Calu3 (cell line): Measurements from ENCODE around the gene NNT. TPM values are rescaled to one million over a fixed set of nuclear protein-coding genes. Genes with fewer than 3 reads are reported as not detected.

Experiments
- BruUV-seq: library from RNA; stranded (reverse); fragments of 400-500 nt; replicated peaks from 2 replicates; lab custom pipeline; 2021; lab: Mats Ljungman, UMichigan
- CTCF ChIA-PET: fragments of 300-600 bp; sonication (Branson Sonifier 250); formaldehyde crosslinking; loops from one replicate; lab custom pipeline; 2022; ENCODE audit warnings: antibody characterized with exemption; lab: Charles Lee
- DNase-seq: peaks from one replicate; pipeline ENCODE4 v3.0.0; 2022
- H3K27ac Mint-ChIP-seq: one replicate; pipeline ENCODE4 v1.8.0; 2022; ENCODE audit warnings: mixed read lengths; ENCODE audit not compliant: unreplicated experiment
- H3K27me3 Mint-ChIP-seq: one replicate; pipeline ENCODE4 v1.8.0; 2022; ENCODE audit warnings: mixed read lengths; ENCODE audit not compliant: unreplicated experiment
- H3K36me3 Mint-ChIP-seq: one replicate; pipeline ENCODE4 v1.8.0; 2022; ENCODE audit warnings: mild to moderate bottlenecking, moderate library complexity, mixed read lengths; ENCODE audit not compliant: insufficient read depth, unreplicated experiment
- H3K4me1 Mint-ChIP-seq: one replicate; pipeline ENCODE4 v1.8.0; 2022; ENCODE audit warnings: mild to moderate bottlenecking, low read depth, mixed read lengths; ENCODE audit not compliant: unreplicated experiment
- H3K4me3 Mint-ChIP-seq: one replicate; pipeline ENCODE4 v1.8.0; 2022; ENCODE audit warnings: mild to moderate bottlenecking, low read depth, moderate library complexity, mixed read lengths; ENCODE audit not compliant: unreplicated experiment
- H3K9me3 Mint-ChIP-seq: one replicate; pipeline ENCODE4 v1.8.0; 2022; ENCODE audit warnings: low read depth, mixed read lengths; ENCODE audit not compliant: unreplicated experiment
- CTCF ChIP-seq: fragments of 200-600 bp; IDR thresholded peaks from one replicate; pipeline ENCODE4 v1.8.0; 2022; ENCODE audit warnings: antibody characterized with exemption; ENCODE audit not compliant: unreplicated experiment
- intact Hi-C: fragments of 100-400 bp; cut with micrococcal nuclease; formaldehyde crosslinking; loops from one replicate; pipeline ENCODE4 v1.10.0; 2022; ENCODE audit not compliant: unreplicated experiment
- total RNA-seq: library from RNA; stranded (reverse); gene quantifications from 2 replicates; pipeline ENCODE4 v1.2.3, GENCODE V29; 2022

The NNT gene
- total RNA-seq, 1 experiment from 2014 or later: 72.4 TPM

GRCh38 chr5:43608406-43608805 lies 5.4 kb downstream of the NNT start:
- TF ChIP-seq CTCF: no peak
- H3K27me3 Mint-ChIP-seq: no peaks in the 10 kb centered on the region
- peaks cover 2% of the 10 kb centered on the region for H3K9me3 Mint-ChIP-seq
- no peak overlapping the region for H3K27ac Mint-ChIP-seq
- no TSS peak for BruUV-seq
- H3K4me1 Mint-ChIP-seq: peaks cover 7% of the 10 kb centered on the region
- CTCF ChIA-PET: no interaction called here
- no peak overlapping the region for H3K4me3 Mint-ChIP-seq
- intact Hi-C loops: no loop called here
- no peak for DNase-seq
- peaks cover 18% of the 10 kb centered on the region for H3K36me3 Mint-ChIP-seq

- intact Hi-C loops: no loop called here
Measured at GRCh38 chr5:43609752-43610151, 6.8 kb downstream of the NNT start.

GRCh38 chr5:43613370-43613769 lies 10.4 kb downstream of the NNT start:
- BruUV-seq: no TSS peak
- Mint-ChIP-seq H3K27ac (no peak overlapping the region), H3K9me3 (no peaks in the 10 kb centered on the region), H3K36me3 (peaks cover 7% of the 10 kb centered on the region), H3K27me3 (no peaks in the 10 kb centered on the region), H3K4me3 (no peak overlapping the region), H3K4me1 (no peaks in the 10 kb centered on the region)
- DNase-seq: no peak
- intact Hi-C loops: no loop called here
- CTCF ChIA-PET: no interaction called here
- no peak for TF ChIP-seq CTCF

More at GRCh38 chr5:43609752-43610151, 6.8 kb downstream of the NNT start:
- DNase-seq: no peak
- Mint-ChIP-seq H3K27ac (no peak overlapping the region), H3K36me3 (peaks cover 7% of the 10 kb centered on the region), H3K9me3 (peaks cover 2% of the 10 kb centered on the region), H3K4me1 (no peaks in the 10 kb centered on the region), H3K27me3 (no peaks in the 10 kb centered on the region), H3K4me3 (no peak overlapping the region)
- BruUV-seq: no TSS peak
- CTCF ChIA-PET: no interaction called here
- no peak for TF ChIP-seq CTCF

GRCh38 chr5:43615445-43616184 lies 12.6 kb downstream of the NNT start:
- Mint-ChIP-seq H3K9me3 (no peaks in the 10 kb centered on the region), H3K27ac (no peak overlapping the region), H3K4me1 (no peaks in the 10 kb centered on the region), H3K27me3 (no peaks in the 10 kb centered on the region), H3K4me3 (no peak overlapping the region), H3K36me3 (no peaks in the 10 kb centered on the region)
- intact Hi-C loops: no loop called here
- no peak for TF ChIP-seq CTCF
- no peak for DNase-seq
- BruUV-seq: no TSS peak
- CTCF ChIA-PET: interaction anchor here (1.0 kb wide), 1 partner anchor 16 kb away, joined by 3 read pairs; no protein-coding TSS in a partner anchor
